AG09309 (cell line): ENCODE results near the gene HHLA2.
"Not testable (repeated sequence)": the region's sequence is repeated elsewhere in the genome, so short reads cannot be mapped to it uniquely, and the experiment has no call there.

Source experiments
- DNase-seq: peaks from one replicate; pipeline ENCODE4 v3.0.0-alpha.2; 2010; ENCODE audit warnings: low read depth
- H3K4me3 ChIP-seq: 2 replicates; pipeline ENCODE4 v1.5.1; 2011; ENCODE audit warnings: mild to moderate bottlenecking, low read depth, low read length, moderate library complexity; ENCODE audit not compliant: control insufficient read depth
- CTCF ChIP-seq: IDR thresholded peaks from 2 replicates; pipeline ENCODE4 v1.5.1; 2011; ENCODE audit warnings: mild to moderate bottlenecking, low read depth, low read length, inconsistent platforms; ENCODE audit not compliant: insufficient read depth, control insufficient read depth; ENCODE audit errors: missing control alignments

HHLA2 gene

DNA sequence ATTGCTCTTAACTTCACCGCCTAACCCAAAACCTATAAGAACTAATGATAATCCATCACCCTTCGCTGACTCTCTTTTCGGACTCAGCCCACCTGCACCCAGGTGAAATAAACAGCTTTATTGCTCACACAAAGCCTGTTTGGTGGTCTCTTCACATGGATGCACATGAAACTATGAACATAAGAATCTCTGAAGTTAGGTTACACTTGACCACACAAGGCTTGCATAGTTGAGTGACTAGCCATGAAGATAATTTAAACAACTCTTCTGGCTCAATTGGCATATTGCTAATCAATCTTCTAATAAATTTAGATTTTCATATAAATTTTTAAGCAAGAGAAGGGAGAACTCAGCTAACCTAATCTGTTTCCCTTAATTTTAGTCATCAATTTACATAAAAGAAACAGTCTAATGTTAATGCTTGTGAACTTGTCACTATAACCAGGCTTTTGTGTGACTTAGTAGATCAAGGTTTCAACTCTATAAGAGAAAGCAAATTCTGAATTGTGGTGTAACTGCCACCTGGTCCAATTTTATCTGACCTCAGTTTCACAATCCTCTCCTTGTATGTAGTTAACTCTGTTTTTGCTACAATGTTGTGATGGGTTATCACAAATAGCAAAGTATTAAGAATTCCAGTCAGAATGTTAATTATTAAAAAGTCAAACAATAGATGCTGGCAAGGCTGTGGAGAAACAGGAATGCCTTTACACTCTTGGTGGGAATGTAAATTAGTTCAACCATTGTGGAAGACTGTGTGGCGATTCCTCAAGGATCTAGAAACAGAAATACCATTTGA, 82.0 kb downstream of the HHLA2 start:
- no peak for TF ChIP-seq CTCF
- DNase-seq, result no peak
- H3K4me3 ChIP-seq, result no peak overlapping the region

- not testable (repeated sequence) for H3K4me3 ChIP-seq, DNase-seq
Measured at GRCh38 chr3:108378952-108379342, 82.6 kb downstream of the HHLA2 start.

- no peak overlapping the region for H3K4me3 ChIP-seq
- TF ChIP-seq CTCF, result no peak
- no peak for DNase-seq
Measured at GRCh38 chr3:108380128-108380795, 83.9 kb downstream of the HHLA2 start.

DNA sequence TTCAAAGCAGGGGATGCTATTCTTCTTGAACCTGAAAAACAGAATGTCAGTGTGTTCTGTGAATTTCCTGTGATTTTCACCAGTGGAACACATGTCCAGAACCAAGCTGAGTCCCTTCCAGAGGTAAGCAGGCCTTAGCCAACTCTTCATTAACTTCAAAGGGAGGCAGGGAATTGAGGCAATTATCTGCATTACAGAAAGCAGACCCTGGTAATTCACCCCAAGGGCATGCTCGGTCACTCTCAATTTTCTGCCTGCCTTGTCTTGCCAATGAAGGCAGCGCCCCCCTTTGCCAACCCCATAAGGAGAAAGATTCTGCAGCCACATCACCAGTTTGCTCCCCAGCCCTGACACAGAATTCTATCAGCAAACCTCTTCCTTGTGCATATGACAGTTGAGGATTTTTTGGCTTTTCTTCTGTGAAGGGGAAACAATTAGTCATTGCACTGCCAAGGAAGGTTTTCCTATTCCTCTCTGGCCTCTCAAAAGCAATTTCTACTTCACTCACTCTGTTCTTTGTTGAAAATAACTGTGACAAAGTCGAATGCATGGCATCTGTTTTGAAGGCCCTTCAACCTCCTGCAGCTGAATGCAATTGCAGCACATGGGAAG, 85.3 kb downstream of the HHLA2 start:
- no peak overlapping the region for H3K4me3 ChIP-seq
- no peak for TF ChIP-seq CTCF
- no peak for DNase-seq

GRCh38 chr3:108383306-108383705, 87.0 kb downstream of the HHLA2 start:
- TF ChIP-seq CTCF, result no peak
- no peak overlapping the region for H3K4me3 ChIP-seq
- DNase-seq, result no peak

- no peak for DNase-seq
- TF ChIP-seq CTCF, result no peak
- no peak overlapping the region for H3K4me3 ChIP-seq
Measured at GRCh38 chr3:108387063-108387462, 90.7 kb downstream of the HHLA2 start.
